CD8-positive, alpha-beta memory T cell (primary cell): ENCODE data around the gene NRDC. TPM values are rescaled to one million over a fixed set of nuclear protein-coding genes. Genes with fewer than 3 reads are reported as not detected.

Experiments used
- CTCF ChIA-PET: fragments of 350-600 bp; sonication (Branson Sonifier 250); formaldehyde crosslinking; loops from one replicate; lab custom pipeline; 2021; ENCODE audit warnings: antibody characterized with exemption; lab: Charles Lee
- POLR2A ChIA-PET: fragments of 350-600 bp; sonication (Branson Sonifier 250); formaldehyde crosslinking; loops from one replicate; lab custom pipeline; 2021; ENCODE audit warnings: antibody characterized with exemption; lab: Charles Lee
- DNase-seq, 5 donors: peaks; one replicate each; pipeline versions ENCODE4 v3.0.0 to v3.0.0-alpha.2; 2020 to 2022; ENCODE audit warnings: mixed read lengths in 1 of 5
- H3K27ac ChIP-seq: one replicate; pipeline ENCODE4 v1.7.0; 2013; ENCODE audit warnings: low read depth, mild to moderate bottlenecking, low read length, moderate library complexity
- H3K27me3 ChIP-seq: 2 replicates; pipeline ENCODE4 v1.7.0; 2013; ENCODE audit warnings: low read length, mild to moderate bottlenecking; ENCODE audit not compliant: insufficient read depth, poor library complexity, severe bottlenecking
- H3K36me3 ChIP-seq: 2 replicates; pipeline ENCODE4 v1.7.0; 2013; ENCODE audit warnings: mild to moderate bottlenecking, low read length, moderate library complexity; ENCODE audit not compliant: insufficient read depth
- H3K4me1 ChIP-seq: 2 replicates; pipeline ENCODE4 v1.7.0; 2013; ENCODE audit warnings: mild to moderate bottlenecking, low read length, moderate library complexity; ENCODE audit not compliant: insufficient read depth
- H3K4me3 ChIP-seq: 2 replicates; pipeline ENCODE4 v1.7.0; 2013; ENCODE audit warnings: mild to moderate bottlenecking, low read length
- H3K9me3 ChIP-seq: 2 replicates; pipeline ENCODE4 v1.7.0; 2013; ENCODE audit warnings: mild to moderate bottlenecking, low read length
- H3K27ac Mint-ChIP-seq, 8 donors: one replicate each; pipeline ENCODE4 v1.8.0; 2020 to 2021; ENCODE audit warnings: mixed read lengths in 8 of 8, mild to moderate bottlenecking in 6 of 8, inconsistent platforms in 3 of 8, moderate library complexity in 3 of 8
- H3K27me3 Mint-ChIP-seq, 2 donors: one replicate each; pipeline ENCODE4 v1.8.0; 2020 to 2021; ENCODE audit warnings: mixed read lengths in 2 of 2, mild to moderate bottlenecking in 1 of 2, moderate library complexity in 1 of 2
- H3K36me3 Mint-ChIP-seq, 3 donors: one replicate each; pipeline ENCODE4 v1.8.0; 2020 to 2021; ENCODE audit warnings: mixed read lengths in 3 of 3, inconsistent platforms in 1 of 3, mild to moderate bottlenecking in 1 of 3
- H3K4me1 Mint-ChIP-seq, 3 donors: one replicate each; pipeline ENCODE4 v1.8.0; 2020 to 2021; ENCODE audit warnings: mixed read lengths in 3 of 3, inconsistent platforms in 1 of 3, mild to moderate bottlenecking in 1 of 3
- H3K4me3 Mint-ChIP-seq, 7 donors: one replicate each; pipeline ENCODE4 v1.8.0; 2020 to 2021; ENCODE audit warnings: mixed read lengths in 7 of 7, mild to moderate bottlenecking in 6 of 7, moderate library complexity in 4 of 7, inconsistent platforms in 2 of 7
- H3K9me3 Mint-ChIP-seq, 5 donors: one replicate each; pipeline ENCODE4 v1.8.0; 2020 to 2022; ENCODE audit warnings: mixed read lengths in 5 of 5, mild to moderate bottlenecking in 3 of 5, moderate library complexity in 2 of 5, inconsistent platforms in 1 of 5
- polyA plus RNA-seq: library from polyadenylated mRNA; unstranded; fragments of 300-500 nt; fragmentation: Illumina TruSeq; gene quantifications from one replicate; pipeline ENCODE4 v1.2.3, GENCODE V29; 2021
- total RNA-seq, 2 experiments: library from RNA; stranded (reverse); gene quantifications; one replicate each; pipeline ENCODE4 v1.2.3, GENCODE V29; 2021

Gene NRDC
- total and polyA plus RNA-seq, 3 experiments from 2014 or later: 83.0 to 139 (median 129) TPM

DNA sequence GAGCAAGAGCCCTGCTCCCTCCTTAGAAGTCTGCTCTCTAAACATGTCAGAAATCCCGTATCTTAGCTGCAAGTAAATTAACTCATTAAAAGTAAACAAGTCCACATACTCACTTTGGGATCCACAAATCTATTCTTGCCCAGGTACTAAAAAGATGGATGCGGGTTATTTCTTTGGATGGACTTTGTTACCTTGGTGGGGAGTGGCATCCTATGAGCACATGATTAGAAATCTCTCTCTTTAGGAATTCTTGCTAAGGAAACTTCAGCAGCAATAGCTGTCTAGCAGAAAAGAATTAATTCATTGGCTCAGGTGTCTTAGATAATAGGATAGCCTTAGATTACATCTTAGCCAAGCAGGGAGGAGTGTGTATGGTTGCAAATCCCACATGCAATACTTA lies 25.2 kb downstream of the NRDC start:
- Mint-ChIP-seq H3K27ac (no peak overlapping the region), H3K27me3 (no peaks in the 10 kb centered on the region), H3K4me3 (no peak overlapping the region), H3K9me3 (no peaks in the 10 kb centered on the region), H3K4me1 (peaks cover 7 to 31% (median 13%) of the 10 kb centered on the region in 3 donors), H3K36me3 (peaks cover 0 to 25% (median 5%) of the 10 kb centered on the region in 3 donors)
- no peak overlapping the region for H3K4me3 ChIP-seq
- DNase-seq: no peak
- no peak overlapping the region for H3K27ac ChIP-seq
- no peaks in the 10 kb centered on the region for H3K9me3 ChIP-seq
- H3K36me3 ChIP-seq: no peaks in the 10 kb centered on the region
- POLR2A ChIA-PET: no interaction called here
- no peaks in the 10 kb centered on the region for H3K27me3 ChIP-seq
- CTCF ChIA-PET: no interaction called here
- H3K4me1 ChIP-seq: no peaks in the 10 kb centered on the region

GRCh38 chr1:51851882-51852396 lies 26.6 kb downstream of the NRDC start:
- Mint-ChIP-seq H3K27me3 (no peaks in the 10 kb centered on the region), H3K36me3 (peaks cover 0 to 24% (median 6%) of the 10 kb centered on the region in 3 donors), H3K4me1 (peaks cover 7 to 22% (median 13%) of the 10 kb centered on the region in 3 donors), H3K4me3 (no peak overlapping the region), H3K27ac (peak overlapping the region in 2 of 8 donors; percentile 19 to 80), H3K9me3 (no peaks in the 10 kb centered on the region)
- Histone ChIP-seq H3K27ac (peak overlapping the region; percentile 71), H3K4me3 (no peak overlapping the region), H3K4me1 (no peaks in the 10 kb centered on the region), H3K9me3 (no peaks in the 10 kb centered on the region), H3K27me3 (no peaks in the 10 kb centered on the region), H3K36me3 (no peaks in the 10 kb centered on the region)
- ChIA-PET POLR2A (no interaction called here), CTCF (no interaction called here)
- no peak for DNase-seq

DNA sequence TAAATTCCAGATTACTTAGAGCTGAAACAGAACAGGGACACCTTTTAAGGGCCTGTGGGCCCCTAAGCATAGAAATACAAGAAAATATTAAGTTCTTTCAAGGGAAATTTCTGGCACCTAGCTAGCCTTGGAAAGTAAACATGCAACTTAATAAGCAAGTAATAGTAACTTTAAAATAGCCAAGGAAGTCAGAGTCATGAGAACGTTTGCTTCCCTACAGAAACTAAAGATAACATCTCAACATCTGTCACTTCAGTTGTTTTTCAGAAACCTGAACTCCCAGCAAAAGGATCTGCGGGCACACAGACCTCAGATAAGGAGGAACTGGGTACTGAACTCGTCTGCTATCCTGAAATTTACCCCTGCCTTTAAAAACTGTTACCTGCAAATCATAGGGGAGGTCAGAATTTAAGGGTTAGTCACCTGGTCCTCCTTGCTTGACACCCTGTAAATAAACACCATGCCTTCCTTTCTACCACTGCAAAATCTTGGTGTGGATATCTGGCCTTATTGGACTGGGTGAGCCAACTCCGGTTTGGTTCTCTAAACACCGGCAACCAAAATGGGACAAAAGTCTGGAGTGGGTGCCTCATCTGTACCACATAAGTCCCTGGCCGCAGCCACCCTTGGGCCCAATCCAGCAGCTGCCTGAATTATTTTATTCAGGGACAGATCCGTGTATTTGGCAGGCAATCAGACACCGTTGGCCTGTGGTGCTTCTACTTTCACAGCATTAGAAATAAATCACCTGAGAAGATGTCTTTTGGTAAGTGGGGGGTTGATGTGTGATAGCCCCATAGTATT lies 27.9 kb downstream of the NRDC start:
- no peak overlapping the region for H3K4me3 ChIP-seq
- peak overlapping the region; percentile 71 for H3K27ac ChIP-seq
- H3K4me3 Mint-ChIP-seq: no peak overlapping the region
- ChIA-PET POLR2A (no interaction called here), CTCF (no interaction called here)
- peak overlapping the region in 2 of 8 donors; percentile 17 to 29 for H3K27ac Mint-ChIP-seq
- H3K4me1 Mint-ChIP-seq: peaks cover 5 to 18% (median 15%) of the 10 kb centered on the region in 3 donors
- H3K36me3 Mint-ChIP-seq: peaks cover 3 to 27% (median 9%) of the 10 kb centered on the region in 3 donors
- no peaks in the 10 kb centered on the region for H3K36me3 ChIP-seq
- no peak for DNase-seq
- no peaks in the 10 kb centered on the region for H3K27me3 ChIP-seq
- no peaks in the 10 kb centered on the region for H3K9me3 Mint-ChIP-seq
- H3K4me1 ChIP-seq: no peaks in the 10 kb centered on the region
- no peaks in the 10 kb centered on the region for H3K9me3 ChIP-seq
- no peaks in the 10 kb centered on the region for H3K27me3 Mint-ChIP-seq

DNA sequence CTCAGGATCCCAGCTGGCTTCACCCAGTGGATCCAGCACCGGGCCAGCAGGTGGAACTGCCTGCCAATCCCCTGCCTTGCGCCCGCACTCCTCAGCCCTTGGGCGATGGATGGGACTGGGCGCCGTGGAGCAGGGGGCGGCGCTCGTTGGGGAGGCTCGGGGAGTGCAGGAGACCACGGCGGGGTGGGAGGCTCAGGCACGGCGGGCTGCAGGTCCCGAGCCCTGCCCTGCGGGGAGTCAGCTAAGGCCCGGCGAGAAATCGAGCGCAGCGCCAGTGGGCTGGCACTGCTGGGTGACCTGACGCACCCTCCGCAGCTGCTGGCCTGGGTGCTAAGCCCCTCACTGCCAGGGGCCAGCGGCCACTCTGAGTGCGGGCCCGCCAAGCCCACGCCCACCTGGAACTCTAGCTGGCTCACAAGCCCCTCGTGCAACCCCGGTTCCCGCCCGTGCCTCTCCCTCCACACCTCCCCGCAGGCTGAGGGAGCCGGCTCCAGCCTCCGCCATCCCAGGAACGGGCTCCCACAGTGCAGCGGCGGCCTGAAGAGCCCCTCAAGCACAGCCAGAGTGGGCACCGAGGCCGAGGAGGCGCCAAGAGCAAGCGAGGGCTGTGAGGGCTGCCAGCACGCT lies 31.1 kb downstream of the NRDC start:
- H3K4me1 Mint-ChIP-seq: peaks cover 22 to 38% (median 34%) of the 10 kb centered on the region in 3 donors
- H3K27ac Mint-ChIP-seq: no peak overlapping the region
- Histone ChIP-seq H3K4me1 (no peaks in the 10 kb centered on the region), H3K27ac (no peak overlapping the region), H3K4me3 (no peak overlapping the region), H3K27me3 (no peaks in the 10 kb centered on the region), H3K36me3 (no peaks in the 10 kb centered on the region), H3K9me3 (no peaks in the 10 kb centered on the region)
- ChIA-PET POLR2A (no interaction called here), CTCF (interaction anchor here (1.6 kb wide), 1 partner anchor 22 kb away, joined by 3 read pairs; no protein-coding TSS in a partner anchor)
- H3K4me3 Mint-ChIP-seq: no peak overlapping the region
- H3K36me3 Mint-ChIP-seq: peaks cover 3 to 13% (median 10%) of the 10 kb centered on the region in 3 donors
- no peaks in the 10 kb centered on the region for H3K27me3 Mint-ChIP-seq
- DNase-seq: no peak
- H3K9me3 Mint-ChIP-seq: no peaks in the 10 kb centered on the region

- no peak for DNase-seq
- no peaks in the 10 kb centered on the region for H3K27me3 Mint-ChIP-seq
- peaks cover 30 to 65% (median 49%) of the 10 kb centered on the region in 3 donors for H3K4me1 Mint-ChIP-seq
- Histone ChIP-seq H3K4me3 (no peak overlapping the region), H3K27ac (no peak overlapping the region), H3K4me1 (no peaks in the 10 kb centered on the region), H3K9me3 (no peaks in the 10 kb centered on the region), H3K36me3 (peaks cover 3% of the 10 kb centered on the region), H3K27me3 (no peaks in the 10 kb centered on the region)
- H3K4me3 Mint-ChIP-seq: no peak overlapping the region
- CTCF ChIA-PET: no interaction called here
- POLR2A ChIA-PET: no interaction called here
- no peaks in the 10 kb centered on the region for H3K9me3 Mint-ChIP-seq
- peak overlapping the region in 4 of 8 donors; percentile 21 to 67 (median 35) for H3K27ac Mint-ChIP-seq
- peaks cover 3 to 31% (median 18%) of the 10 kb centered on the region in 3 donors for H3K36me3 Mint-ChIP-seq
These were observed 34.6 kb downstream of the NRDC start for GRCh38 chr1:51843948-51844347.

- Histone ChIP-seq H3K9me3 (no peaks in the 10 kb centered on the region), H3K36me3 (peaks cover 3% of the 10 kb centered on the region), H3K4me3 (no peak overlapping the region), H3K27me3 (no peaks in the 10 kb centered on the region), H3K27ac (no peak overlapping the region), H3K4me1 (no peaks in the 10 kb centered on the region)
- H3K27me3 Mint-ChIP-seq: no peaks in the 10 kb centered on the region
- POLR2A ChIA-PET: no interaction called here
- no peak overlapping the region for H3K4me3 Mint-ChIP-seq
- H3K9me3 Mint-ChIP-seq: no peaks in the 10 kb centered on the region
- peaks cover 3 to 42% (median 23%) of the 10 kb centered on the region in 3 donors for H3K36me3 Mint-ChIP-seq
- no peak for DNase-seq
- H3K4me1 Mint-ChIP-seq: peaks cover 30 to 81% (median 49%) of the 10 kb centered on the region in 3 donors
- no peak overlapping the region for H3K27ac Mint-ChIP-seq
- CTCF ChIA-PET: no interaction called here
These were observed 36.3 kb downstream of the NRDC start for GRCh38 chr1:51842261-51842660.

DNA sequence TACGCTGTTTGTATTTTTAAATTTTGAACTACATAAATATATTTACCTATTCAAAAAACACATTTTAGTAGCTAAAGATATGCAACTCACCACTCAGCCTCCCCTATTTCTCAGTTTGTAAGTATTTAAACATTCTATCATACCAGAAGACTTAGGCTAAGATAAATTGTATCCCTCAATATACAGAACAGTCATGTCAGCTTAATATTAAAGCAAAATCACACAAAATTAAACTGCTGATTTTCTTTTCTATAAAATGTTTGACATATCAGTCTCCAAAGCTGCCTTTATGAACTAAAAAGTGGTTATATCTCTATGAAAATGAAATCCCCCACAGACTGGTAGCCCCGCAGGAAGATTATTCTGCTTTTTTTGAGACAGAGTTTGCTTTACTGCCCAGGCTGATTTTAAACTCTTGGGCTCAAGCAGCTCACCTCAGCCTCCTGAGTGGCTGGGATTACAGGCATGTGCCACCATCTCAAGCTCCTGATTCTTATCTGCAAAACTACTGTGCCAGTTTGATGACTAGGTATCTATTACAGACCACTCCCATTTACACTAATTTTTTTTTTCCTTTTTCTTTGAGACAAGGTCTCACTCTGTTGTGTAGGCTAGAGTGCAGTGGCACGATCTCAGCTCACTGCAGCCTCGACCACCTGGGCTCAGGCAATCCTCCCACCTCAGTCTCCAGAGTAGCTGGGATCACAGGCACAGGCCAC lies 37.6 kb downstream of the NRDC start:
- H3K4me3 Mint-ChIP-seq: no peak overlapping the region
- peaks cover 28 to 75% (median 46%) of the 10 kb centered on the region in 3 donors for H3K4me1 Mint-ChIP-seq
- no peak overlapping the region for H3K4me3 ChIP-seq
- DNase-seq: no peak
- H3K9me3 ChIP-seq: no peaks in the 10 kb centered on the region
- no peaks in the 10 kb centered on the region for H3K27me3 Mint-ChIP-seq
- H3K4me1 ChIP-seq: no peaks in the 10 kb centered on the region
- ChIA-PET POLR2A (no interaction called here), CTCF (interaction anchor here (0.8 kb wide), 1 partner anchor 121 kb away, joined by 3 read pairs; no protein-coding TSS in a partner anchor)
- peak overlapping the region in 1 of 8 donors; percentile 36 for H3K27ac Mint-ChIP-seq
- H3K27me3 ChIP-seq: no peaks in the 10 kb centered on the region
- H3K36me3 ChIP-seq: peaks cover 10% of the 10 kb centered on the region
- H3K36me3 Mint-ChIP-seq: peaks cover 6 to 48% (median 20%) of the 10 kb centered on the region in 3 donors
- H3K9me3 Mint-ChIP-seq: no peaks in the 10 kb centered on the region
- no peak overlapping the region for H3K27ac ChIP-seq
